K562 (cell line): ENCODE results near the gene TLE4.

ENCODE experiments used
- BCOR ChIP-seq: fragments of 450-650 bp; IDR thresholded peaks from 2 replicates; pipeline ENCODE4 v1.6.1; 2016
- POLR2AphosphoS5 ChIP-seq: IDR thresholded peaks from 2 replicates; pipeline ENCODE4 v1.6.1; 2011; ENCODE audit warnings: mild to moderate bottlenecking, low read depth, low read length, moderate library complexity; ENCODE audit not compliant: control insufficient read depth, insufficient read depth
- RAD21 ChIP-seq, 2 experiments: fragments of 250-450 bp in 1 of 2; fragments of 450-650 bp in 1 of 2; sonication (Bioruptor Pico) in 1 of 2; formaldehyde crosslinking in 1 of 2; IDR thresholded peaks in 1 of 2; conservative IDR thresholded peaks in 1 of 2; 2 replicates each; pipeline versions ENCODE4 v1.4.0 to v1.8.0; 2020 to 2022; ENCODE audit warnings: mild to moderate bottlenecking in 2 of 2, moderate library complexity in 1 of 2
- TF ChIP-seq, protein P1 (sequence below), 3 experiments: IDR thresholded peaks in 2 of 3; conservative IDR thresholded peaks in 1 of 3; 2 replicates each; pipeline ENCODE4 v1.5.1; 2011 to 2012; ENCODE audit warnings: low read length in 3 of 3, mild to moderate bottlenecking in 3 of 3, control low read depth in 2 of 3, improper control_type of control experiment in 1 of 3, inconsistent platforms in 1 of 3, low read depth in 1 of 3, mixed read lengths in 1 of 3, moderate library complexity in 1 of 3; ENCODE audit not compliant: insufficient read depth in 2 of 3

DNA sequence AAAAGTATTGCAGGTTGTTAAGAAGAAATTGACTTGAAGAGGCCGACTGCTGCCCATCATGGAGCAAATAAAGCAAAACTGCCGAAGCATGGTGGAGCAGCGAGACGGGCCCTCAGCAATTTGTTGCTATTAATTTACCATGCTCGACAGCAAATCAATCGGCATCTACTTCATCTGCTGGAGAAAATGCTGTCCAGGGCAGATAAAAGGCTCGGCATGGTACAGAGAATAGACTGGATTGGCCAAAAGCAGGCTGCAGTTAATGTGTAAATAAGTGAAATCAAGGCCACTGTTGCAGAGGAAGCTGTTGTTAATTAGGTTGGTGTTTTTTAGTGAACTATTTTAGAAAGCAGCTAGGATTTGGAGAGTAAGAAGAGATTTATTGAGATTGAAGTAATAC lies 8.3 kb downstream of the TLE4 start:
- TF ChIP-seq POLR2AphosphoS5: no peak
- no peak for TF ChIP-seq BCOR
- TF ChIP-seq RAD21 (CRISPR knock-in tag; conservative IDR thresholded peaks at IDR 0.05 in 1 of 2, IDR thresholded peaks at IDR 0.05 in 1 of 2): no peak
- TF ChIP-seq, protein P1, sequence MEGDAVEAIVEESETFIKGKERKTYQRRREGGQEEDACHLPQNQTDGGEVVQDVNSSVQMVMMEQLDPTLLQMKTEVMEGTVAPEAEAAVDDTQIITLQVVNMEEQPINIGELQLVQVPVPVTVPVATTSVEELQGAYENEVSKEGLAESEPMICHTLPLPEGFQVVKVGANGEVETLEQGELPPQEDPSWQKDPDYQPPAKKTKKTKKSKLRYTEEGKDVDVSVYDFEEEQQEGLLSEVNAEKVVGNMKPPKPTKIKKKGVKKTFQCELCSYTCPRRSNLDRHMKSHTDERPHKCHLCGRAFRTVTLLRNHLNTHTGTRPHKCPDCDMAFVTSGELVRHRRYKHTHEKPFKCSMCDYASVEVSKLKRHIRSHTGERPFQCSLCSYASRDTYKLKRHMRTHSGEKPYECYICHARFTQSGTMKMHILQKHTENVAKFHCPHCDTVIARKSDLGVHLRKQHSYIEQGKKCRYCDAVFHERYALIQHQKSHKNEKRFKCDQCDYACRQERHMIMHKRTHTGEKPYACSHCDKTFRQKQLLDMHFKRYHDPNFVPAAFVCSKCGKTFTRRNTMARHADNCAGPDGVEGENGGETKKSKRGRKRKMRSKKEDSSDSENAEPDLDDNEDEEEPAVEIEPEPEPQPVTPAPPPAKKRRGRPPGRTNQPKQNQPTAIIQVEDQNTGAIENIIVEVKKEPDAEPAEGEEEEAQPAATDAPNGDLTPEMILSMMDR (IDR thresholded peaks at IDR 0.05 in 2 of 3, conservative IDR thresholded peaks at IDR 0.05 in 1 of 3; ENCODE audit: insufficient read depth in 2 of 3, low read depth in 1 of 3, low read length in 3 of 3): no peak
